HepG2 (cell line): ENCODE results near the gene PLEKHG4. TPM values are rescaled to one million over a fixed set of nuclear protein-coding genes. Genes with fewer than 3 reads are reported as not detected.

Experiments
- AGO2 ChIP-seq: fragments of 200-400 bp; formaldehyde crosslinking; optimal IDR thresholded peaks from 2 replicates; pipeline ENCODE3; 2017; ENCODE audit warnings: mild to moderate bottlenecking, low read depth, low read length, moderate library complexity
- ATF2 ChIP-seq: sonication (generic); formaldehyde crosslinking; IDR thresholded peaks from 2 replicates; pipeline ENCODE4 v1.4.0; 2020; ENCODE audit warnings: missing genetic modification reagents
- ELK4 ChIP-seq: sonication (generic); formaldehyde crosslinking; IDR thresholded peaks from 2 replicates; pipeline ENCODE4 v1.9.0; 2021; ENCODE audit warnings: missing genetic modification reagents, borderline replicate concordance
- FOXC1 ChIP-seq: sonication (generic); formaldehyde crosslinking; IDR thresholded peaks from 2 replicates; pipeline ENCODE4 v1.8.0; 2022; ENCODE audit warnings: mild to moderate bottlenecking, missing genetic modification reagents, borderline replicate concordance
- GTF2F1 ChIP-seq: fragments of 150-350 bp; IDR thresholded peaks from 2 replicates; pipeline ENCODE4 v1.6.1; 2014; ENCODE audit warnings: low read length
- IRX3 ChIP-seq: sonication (generic); formaldehyde crosslinking; IDR thresholded peaks from 2 replicates; pipeline ENCODE4 v1.8.1; 2023; ENCODE audit warnings: mild to moderate bottlenecking, low read depth, missing genetic modification reagents, borderline replicate concordance
- JDP2 ChIP-seq: sonication (generic); formaldehyde crosslinking; IDR thresholded peaks from 2 replicates; pipeline ENCODE4 v1.8.1; 2022; ENCODE audit warnings: missing genetic modification reagents, borderline replicate concordance
- KAT8 ChIP-seq: IDR thresholded peaks from 2 replicates; pipeline ENCODE4 v1.6.1; 2016; ENCODE audit warnings: missing genetic modification reagents, missing compliant biosample characterization
- MTF2 ChIP-seq: sonication (generic); formaldehyde crosslinking; IDR thresholded peaks from 2 replicates; pipeline ENCODE4 v1.5.0; 2020; ENCODE audit warnings: missing genetic modification reagents, borderline replicate concordance
- PBX2 ChIP-seq: IDR thresholded peaks from 2 replicates; pipeline ENCODE4 v1.6.1; 2016; ENCODE audit warnings: control low read depth
- PREB ChIP-seq: sonication (generic); formaldehyde crosslinking; IDR thresholded peaks from 2 replicates; pipeline ENCODE4 v1.4.0; 2020; ENCODE audit warnings: missing genetic modification reagents
- RERE ChIP-seq: IDR thresholded peaks from 2 replicates; pipeline ENCODE4 v1.6.1; 2016; ENCODE audit warnings: low read depth, missing genetic modification reagents, missing compliant biosample characterization
- SNAPC5 ChIP-seq: sonication (generic); formaldehyde crosslinking; IDR thresholded peaks from 2 replicates; pipeline ENCODE4 v1.8.1; 2023; ENCODE audit warnings: mild to moderate bottlenecking, missing genetic modification reagents, borderline replicate concordance
- SNRNP70 ChIP-seq: fragments of 200-400 bp; formaldehyde crosslinking; IDR thresholded peaks from 2 replicates; pipeline ENCODE4 v1.6.1; 2017; ENCODE audit warnings: mild to moderate bottlenecking, low read depth, low read length, moderate library complexity
- TEAD2 ChIP-seq: sonication (generic); formaldehyde crosslinking; IDR thresholded peaks from 2 replicates; pipeline ENCODE4 v1.9.0; 2021; ENCODE audit warnings: missing genetic modification reagents
- XBP1 ChIP-seq: sonication (generic); formaldehyde crosslinking; IDR thresholded peaks from 2 replicates; pipeline ENCODE4 v1.5.0; 2020; ENCODE audit warnings: missing genetic modification reagents
- ZNF446 ChIP-seq: sonication (generic); formaldehyde crosslinking; IDR thresholded peaks from 2 replicates; pipeline ENCODE4 v1.5.0; 2020; ENCODE audit warnings: mild to moderate bottlenecking, missing genetic modification reagents
- polyA plus RNA-seq, 8 experiments: library from polyadenylated mRNA; depleted of rRNA in 3 of 8; stranded (reverse) in 7 of 8; unstranded in 1 of 8; fragments of >200 nt; fragmentation: Illumina TruSeq in 4 of 8; extraction: Trizol in 4 of 8; gene quantifications; 2 replicates each; pipeline versions ENCODE4 v1.2.1 to v1.2.3, GENCODE V29; 2011 to 2016; ENCODE audit warnings: low read depth in 4 of 8, missing spikeins in 1 of 8, mixed read lengths in 1 of 8; ENCODE audit not compliant: insufficient read depth in 1 of 8
- total RNA-seq, 5 experiments: library from RNA; depleted of rRNA; stranded (reverse); fragments of >200 nt; fragmentation: Illumina TruSeq; extraction: Trizol; gene quantifications; 2 replicates each; pipeline ENCODE4 v1.2.3, GENCODE V29; 2016; ENCODE audit warnings: low read depth in 1 of 5

Gene PLEKHG4
- total and polyA plus RNA-seq, 2 of the 13 experiments (the other 11 are each of a cell fraction or from before 2014, with no cell fraction given) = 7.1 to 13.6 TPM

- TF ChIP-seq ATF2 = no peak
- TF ChIP-seq KAT8 (CRISPR knock-in tag) = no peak
- peak; percentile 53; the same call in 1 of the 2 replicates for TF ChIP-seq MTF2 (CRISPR knock-in tag)
- TF ChIP-seq ZNF446 = peak; percentile 90
- TF ChIP-seq JDP2 = peak; percentile 90; the same call in 1 of the 2 replicates
- TF ChIP-seq AGO2 = no peak
- no peak for TF ChIP-seq XBP1 (CRISPR knock-in tag)
- 0 out of 2 replicates have a peak, but pooled peaks have one; percentile 15 for TF ChIP-seq TEAD2 (CRISPR knock-in tag)
- TF ChIP-seq GTF2F1 = no peak
- TF ChIP-seq ELK4 (CRISPR knock-in tag) = 0 out of 2 replicates have a peak, but pooled peaks have one; percentile 11
- TF ChIP-seq PBX2 = no peak
- no peak for TF ChIP-seq PREB (CRISPR knock-in tag)
- TF ChIP-seq SNRNP70 = no peak
- TF ChIP-seq RERE (CRISPR knock-in tag) = no peak
- peak; percentile 95 for TF ChIP-seq IRX3 (CRISPR knock-in tag)
- TF ChIP-seq SNAPC5 (CRISPR knock-in tag) = 0 out of 2 replicates have a peak, but pooled peaks have one; percentile 13
- TF ChIP-seq FOXC1 = no peak; the same call in 1 of the 2 replicates
Observed at GRCh38 chr16:67279296-67280089, at the start of gene PLEKHG4 (continued).
